Measurements from ENCODE around the gene CRB3.

DNA sequence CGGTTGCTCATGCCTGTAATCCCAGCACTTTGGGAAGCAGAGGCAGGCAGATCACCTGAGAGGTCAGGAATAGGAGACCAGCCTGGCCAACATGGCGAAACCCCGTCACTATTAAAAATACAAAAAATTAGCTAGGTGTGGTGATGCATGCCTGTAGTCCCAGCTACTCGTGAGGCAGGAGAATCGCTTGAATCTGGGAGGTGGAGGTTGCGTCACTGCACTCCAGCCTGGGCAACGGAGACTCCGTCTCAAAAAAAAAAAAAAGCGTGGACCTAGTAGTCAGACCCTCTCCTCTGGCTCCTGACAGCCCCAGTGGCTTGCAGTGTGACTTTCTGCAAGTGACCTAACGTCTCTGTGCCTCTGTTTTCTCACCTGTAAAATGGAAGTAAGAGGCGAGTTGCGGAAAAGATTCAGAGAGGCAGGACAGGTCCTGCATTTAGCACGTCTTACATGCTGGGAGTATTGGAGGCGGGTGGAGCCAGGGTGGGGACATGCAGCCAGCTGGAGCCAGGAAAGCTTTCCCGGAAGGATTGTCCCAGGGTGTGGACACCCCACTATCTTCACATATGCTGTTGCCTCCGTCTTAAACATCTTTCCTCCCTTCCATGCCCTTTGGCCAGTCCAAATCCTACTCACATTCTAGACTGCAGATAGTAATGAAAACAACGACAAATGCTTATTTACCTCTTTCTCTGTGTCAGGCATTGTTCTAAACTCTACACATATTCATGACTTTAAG is 35.1 kb downstream of the CRB3 start:
- no peak for TF ChIP-seq POLR2A (IDR thresholded peaks at IDR 0.05)
- TF ChIP-seq, protein P1, sequence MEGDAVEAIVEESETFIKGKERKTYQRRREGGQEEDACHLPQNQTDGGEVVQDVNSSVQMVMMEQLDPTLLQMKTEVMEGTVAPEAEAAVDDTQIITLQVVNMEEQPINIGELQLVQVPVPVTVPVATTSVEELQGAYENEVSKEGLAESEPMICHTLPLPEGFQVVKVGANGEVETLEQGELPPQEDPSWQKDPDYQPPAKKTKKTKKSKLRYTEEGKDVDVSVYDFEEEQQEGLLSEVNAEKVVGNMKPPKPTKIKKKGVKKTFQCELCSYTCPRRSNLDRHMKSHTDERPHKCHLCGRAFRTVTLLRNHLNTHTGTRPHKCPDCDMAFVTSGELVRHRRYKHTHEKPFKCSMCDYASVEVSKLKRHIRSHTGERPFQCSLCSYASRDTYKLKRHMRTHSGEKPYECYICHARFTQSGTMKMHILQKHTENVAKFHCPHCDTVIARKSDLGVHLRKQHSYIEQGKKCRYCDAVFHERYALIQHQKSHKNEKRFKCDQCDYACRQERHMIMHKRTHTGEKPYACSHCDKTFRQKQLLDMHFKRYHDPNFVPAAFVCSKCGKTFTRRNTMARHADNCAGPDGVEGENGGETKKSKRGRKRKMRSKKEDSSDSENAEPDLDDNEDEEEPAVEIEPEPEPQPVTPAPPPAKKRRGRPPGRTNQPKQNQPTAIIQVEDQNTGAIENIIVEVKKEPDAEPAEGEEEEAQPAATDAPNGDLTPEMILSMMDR (IDR thresholded peaks at IDR 0.05) = no peak

Data from ovary (tissue), 3 donors.